Measurements from ENCODE around the gene CD37.
"Not testable (repeated sequence)": the region's sequence is repeated elsewhere in the genome, so short reads cannot be mapped to it uniquely, and the experiment has no call there.

The CD37 gene

DNA sequence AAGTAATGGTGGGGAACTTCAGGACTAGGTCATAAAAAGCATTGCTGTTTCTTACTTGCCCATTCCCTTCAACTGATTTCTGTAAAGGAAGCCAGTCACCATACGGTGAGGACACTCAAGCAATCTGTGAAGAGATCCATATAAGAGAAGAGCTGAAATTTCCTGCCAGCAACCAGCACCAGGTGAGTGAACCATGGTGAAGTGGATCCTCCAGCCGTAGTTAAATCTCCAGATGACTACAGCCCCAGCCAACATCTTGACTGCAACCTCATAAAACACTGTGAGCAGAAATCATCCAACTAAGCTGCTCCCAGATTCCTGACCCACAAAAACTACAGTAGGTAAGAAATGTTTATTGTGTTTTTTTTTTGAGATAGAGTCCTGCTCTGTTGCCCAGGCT lies 6.5 kb upstream of the CD37 start:
- DNase-seq (ENCODE audit: low read depth): no peak

GRCh38 chr19:49331187-49331586 lies 4.0 kb upstream of the CD37 start:
- not testable (repeated sequence) for DNase-seq (ENCODE audit: low read depth)

- DNase-seq (ENCODE audit: low read depth): peak; percentile 85
Measured at GRCh38 chr19:49331616-49332055, 3.6 kb upstream of the CD37 start.

DNA sequence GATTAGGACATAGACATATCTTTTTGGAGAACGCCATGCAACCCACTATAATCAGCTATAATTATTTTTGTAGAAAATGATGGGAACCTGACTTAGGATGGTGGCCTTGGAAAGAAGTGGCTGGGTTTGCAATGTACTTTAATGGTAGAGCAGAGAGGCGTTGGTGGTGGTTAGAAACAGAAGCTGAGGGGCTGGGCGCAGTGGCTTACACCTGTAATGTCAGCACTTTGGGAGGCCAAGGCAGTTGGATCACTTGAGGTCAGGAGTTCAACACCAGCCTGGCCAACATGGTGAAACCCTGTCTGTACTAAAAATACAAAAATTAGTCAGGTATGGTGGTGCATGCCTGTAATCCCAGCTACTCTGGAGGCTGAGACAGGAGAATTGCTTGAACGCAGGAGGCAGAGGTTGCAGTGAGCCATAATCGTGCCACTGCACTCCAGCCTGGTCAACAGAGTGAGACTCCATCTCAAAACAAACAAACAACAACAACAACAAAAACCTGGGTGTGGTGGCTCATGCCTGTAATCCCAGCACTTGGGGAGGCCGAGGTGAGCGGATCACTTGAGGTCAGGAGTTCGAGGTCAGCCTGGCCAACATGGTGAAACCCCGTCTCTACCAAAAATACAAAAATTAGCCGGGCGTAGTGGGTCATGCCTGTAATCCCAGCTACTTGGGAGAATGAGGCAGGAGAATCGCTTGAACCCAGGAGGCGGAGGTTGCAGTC lies 2.4 kb upstream of the CD37 start:
- not testable (repeated sequence) for DNase-seq (ENCODE audit: low read depth)

- DNase-seq (ENCODE audit: low read depth): peak; percentile 39
Measured at GRCh38 chr19:49333418-49333805, 1.8 kb upstream of the CD37 start.

- DNase-seq (ENCODE audit: low read depth): no peak
Measured at GRCh38 chr19:49333811-49334288, 1.4 kb upstream of the CD37 start.

- DNase-seq (ENCODE audit: low read depth): no peak
Measured at GRCh38 chr19:49335784-49336481, 727 bp downstream of the CD37 start.

GRCh38 chr19:49336482-49337266 lies 1.5 kb downstream of the CD37 start:
- DNase-seq (ENCODE audit: low read depth): no peak

- no peak for DNase-seq (ENCODE audit: low read depth)
Measured at GRCh38 chr19:49337267-49338022, 2.2 kb downstream of the CD37 start.

DNA sequence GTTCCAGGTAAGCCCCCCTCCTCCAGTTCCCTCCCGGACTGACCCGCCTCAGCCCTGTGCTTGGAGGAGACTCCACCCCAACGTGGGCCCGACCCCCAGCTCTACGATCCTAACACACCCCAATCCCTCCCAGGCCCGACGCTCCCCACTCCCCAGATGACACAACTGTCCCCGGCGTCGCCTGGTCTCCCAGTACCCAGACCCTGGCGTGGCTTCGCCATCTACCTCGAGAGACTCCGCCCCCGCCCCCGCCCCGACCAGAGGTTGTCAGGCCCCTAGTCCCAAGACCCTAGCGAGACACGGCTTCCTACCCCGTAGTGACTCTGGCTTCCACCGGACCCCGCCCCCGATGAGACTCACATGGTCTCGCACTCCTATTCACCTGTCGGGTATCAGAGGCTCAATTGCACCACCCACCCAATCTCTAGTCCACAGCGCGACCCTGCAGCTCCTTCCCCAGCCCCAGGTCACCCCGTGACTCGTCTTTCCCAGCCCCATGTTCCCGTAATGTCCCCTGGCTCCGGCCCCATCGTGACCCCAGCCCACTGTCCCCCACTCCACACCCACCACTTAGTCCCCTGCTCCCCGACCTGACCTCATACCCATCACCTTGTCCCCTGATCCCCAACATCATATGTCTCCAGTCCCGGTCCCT lies 2.9 kb downstream of the CD37 start:
- DNase-seq (ENCODE audit: low read depth): no peak

DNA sequence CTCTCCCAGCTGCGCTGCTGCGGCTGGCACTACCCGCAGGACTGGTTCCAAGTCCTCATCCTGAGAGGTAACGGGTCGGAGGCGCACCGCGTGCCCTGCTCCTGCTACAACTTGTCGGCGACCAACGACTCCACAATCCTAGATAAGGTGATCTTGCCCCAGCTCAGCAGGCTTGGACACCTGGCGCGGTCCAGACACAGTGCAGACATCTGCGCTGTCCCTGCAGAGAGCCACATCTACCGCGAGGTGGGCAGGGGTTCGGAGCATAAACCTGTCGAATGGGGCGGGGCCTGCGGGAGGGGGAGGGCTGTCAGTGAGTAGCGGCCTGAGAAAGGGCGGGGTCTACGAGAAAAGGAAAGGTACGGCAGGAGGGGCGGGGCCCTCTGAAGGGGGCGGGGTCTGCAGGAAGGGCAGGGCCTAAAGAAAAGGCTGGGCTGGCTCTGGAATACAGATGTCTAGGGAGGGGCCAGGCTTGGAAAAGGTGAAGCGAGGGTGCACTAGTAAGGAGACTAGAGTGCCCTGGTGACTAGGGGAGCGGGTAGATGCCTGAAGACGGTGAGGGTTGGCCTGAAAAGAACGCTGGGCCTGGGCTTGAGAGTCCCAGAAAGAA lies 3.6 kb downstream of the CD37 start:
- DNase-seq (ENCODE audit: low read depth): peak; percentile 55

- DNase-seq (ENCODE audit: low read depth): peak; percentile 95
Measured at GRCh38 chr19:49339301-49340068, 4.3 kb downstream of the CD37 start.

GRCh38 chr19:49340069-49340864 lies 5.1 kb downstream of the CD37 start:
- peak; percentile 36 for DNase-seq (ENCODE audit: low read depth)

DNA sequence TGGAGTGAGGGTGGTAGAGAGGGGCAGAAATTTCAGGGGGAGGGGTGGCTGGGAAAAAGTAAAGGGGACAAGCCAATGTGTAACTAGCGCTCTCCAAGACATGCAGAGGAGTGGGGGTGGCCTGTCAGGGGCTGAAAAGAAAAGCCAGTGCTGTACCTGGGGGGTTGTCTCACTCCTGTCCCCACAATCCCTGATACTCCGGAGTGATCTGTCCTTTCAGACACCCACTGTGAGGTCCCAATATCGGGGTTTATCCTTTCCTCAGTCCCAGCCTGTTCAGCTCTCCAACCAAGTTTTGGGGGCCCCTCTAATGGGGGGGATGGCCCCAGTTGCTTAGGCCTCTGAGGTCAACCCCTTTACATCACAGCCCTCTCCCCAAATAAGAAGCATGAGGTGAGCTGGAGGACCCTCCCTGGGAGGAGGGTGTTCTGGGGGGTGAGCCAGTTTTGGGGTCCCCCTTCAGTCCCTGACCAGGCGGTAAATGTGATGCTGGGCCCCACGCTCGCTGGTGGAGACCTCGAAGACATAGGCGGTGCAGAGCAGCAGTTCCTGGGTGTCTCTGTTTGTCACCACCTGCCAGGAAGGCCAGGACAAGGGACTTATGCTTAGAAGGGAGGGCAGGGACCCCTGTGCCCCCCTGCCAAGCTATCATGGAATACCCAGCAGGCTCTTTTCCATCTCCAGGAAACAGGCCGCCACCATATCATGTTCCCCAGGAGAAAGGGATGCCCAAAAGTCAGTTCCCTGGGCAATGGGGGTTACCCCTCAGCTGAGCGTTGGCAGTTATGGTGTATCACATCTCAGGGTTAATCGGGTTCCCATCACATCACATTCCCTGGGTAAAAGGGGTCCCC lies 5.9 kb downstream of the CD37 start:
- no peak for DNase-seq (ENCODE audit: low read depth)

DNA sequence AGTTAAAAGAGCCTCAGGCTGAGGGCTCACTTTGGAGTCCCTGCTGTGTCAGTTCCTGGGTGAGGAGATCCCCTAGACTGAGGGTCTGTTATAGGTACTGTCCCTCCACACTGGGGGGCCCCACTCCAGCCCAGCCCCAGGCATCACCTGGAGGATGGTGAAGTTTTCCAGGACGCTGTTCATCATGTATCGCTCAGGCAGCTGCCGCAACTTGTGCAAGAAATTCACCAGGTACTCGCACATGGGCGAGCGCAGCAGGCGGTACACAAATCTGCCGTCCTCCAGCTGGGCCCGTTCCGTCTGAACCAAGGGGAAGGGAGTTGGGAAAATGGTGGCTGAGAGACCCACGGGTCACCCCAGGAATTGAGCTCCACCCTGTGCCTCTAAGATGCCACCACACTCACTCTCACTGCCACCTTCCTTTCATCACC lies 7.1 kb downstream of the CD37 start:
- no peak for DNase-seq (ENCODE audit: low read depth)

GRCh38 chr19:49343123-49343522 lies 7.9 kb downstream of the CD37 start:
- DNase-seq (ENCODE audit: low read depth): no peak

- DNase-seq (ENCODE audit: low read depth): no peak
Measured at GRCh38 chr19:49344505-49345423, 9.6 kb downstream of the CD37 start.
